Measurements from ENCODE around the gene PAPPA. TPM values are rescaled to one million over a fixed set of nuclear protein-coding genes. Genes with fewer than 3 reads are reported as not detected.

PAPPA gene
- total and polyA plus RNA-seq, 4 experiments from 2014 or later: not detected

GRCh38 chr9:116124472-116125040 is 29.0 kb upstream of the PAPPA start:
- no peak for DNase-seq
- H3K9me3 ChIP-seq (ENCODE audit: control insufficient read depth in 1 of 2, low read length in 2 of 2): no peaks in the 10 kb centered on the region
- no peak overlapping the region for H3K4me3 Mint-ChIP-seq
- no peak overlapping the region for H3K4me3 ChIP-seq (ENCODE audit: low read length in 2 of 2)
- H3K36me3 ChIP-seq (ENCODE audit: insufficient read depth, low read length): no peaks in the 10 kb centered on the region
- POLR2A ChIA-PET (ENCODE audit: partially characterized antibody): no interaction called here
- H3K27ac Mint-ChIP-seq: no peak overlapping the region
- no peaks in the 10 kb centered on the region for H3K4me1 ChIP-seq (ENCODE audit: insufficient read depth, low read length)
- intact Hi-C loops (cut with micrococcal nuclease): no loop called here
- H3K9me3 Mint-ChIP-seq: peaks cover 0 to 18% (median 12%) of the 10 kb centered on the region in 8 donors
- CTCF ChIA-PET (ENCODE audit: partially characterized antibody): no interaction called here
- peaks cover 0 to 3% of the 10 kb centered on the region in 2 donors for H3K27me3 Mint-ChIP-seq
- no peaks in the 10 kb centered on the region for H3K4me1 Mint-ChIP-seq
- H3K27me3 ChIP-seq (ENCODE audit: insufficient read depth, low read length): no peaks in the 10 kb centered on the region
- H3K36me3 Mint-ChIP-seq: no peaks in the 10 kb centered on the region
- H3K27ac ChIP-seq (ENCODE audit: low read depth, low read length): no peak overlapping the region

GRCh38 chr9:116133163-116133562 is 20.4 kb upstream of the PAPPA start:
- ChIA-PET POLR2A (ENCODE audit: partially characterized antibody) (no interaction called here), CTCF (ENCODE audit: partially characterized antibody) (no interaction called here)
- H3K9me3 Mint-ChIP-seq: peaks cover 2 to 20% (median 11%) of the 10 kb centered on the region in 8 donors
- no peak overlapping the region for H3K27ac Mint-ChIP-seq
- no peaks in the 10 kb centered on the region for H3K9me3 ChIP-seq (ENCODE audit: control insufficient read depth in 1 of 2, low read length in 2 of 2)
- H3K4me1 Mint-ChIP-seq: no peaks in the 10 kb centered on the region
- no peak overlapping the region for H3K27ac ChIP-seq (ENCODE audit: low read depth, low read length)
- no peak overlapping the region for H3K4me3 Mint-ChIP-seq
- intact Hi-C loops (cut with micrococcal nuclease): no loop called here
- no peaks in the 10 kb centered on the region for H3K4me1 ChIP-seq (ENCODE audit: insufficient read depth, low read length)
- no peaks in the 10 kb centered on the region for H3K36me3 Mint-ChIP-seq
- no peaks in the 10 kb centered on the region for H3K27me3 ChIP-seq (ENCODE audit: insufficient read depth, low read length)
- no peak for DNase-seq
- no peaks in the 10 kb centered on the region for H3K36me3 ChIP-seq (ENCODE audit: insufficient read depth, low read length)
- H3K4me3 ChIP-seq (ENCODE audit: low read length in 2 of 2): no peak overlapping the region
- no peaks in the 10 kb centered on the region for H3K27me3 Mint-ChIP-seq

- Mint-ChIP-seq H3K9me3 (peaks cover 2 to 22% (median 12%) of the 10 kb centered on the region in 8 donors), H3K36me3 (no peaks in the 10 kb centered on the region), H3K4me3 (no peak overlapping the region), H3K27me3 (no peaks in the 10 kb centered on the region), H3K4me1 (no peaks in the 10 kb centered on the region), H3K27ac (no peak overlapping the region)
- Histone ChIP-seq H3K9me3 (ENCODE audit: control insufficient read depth in 1 of 2, low read length in 2 of 2) (no peaks in the 10 kb centered on the region), H3K27me3 (ENCODE audit: insufficient read depth, low read length) (no peaks in the 10 kb centered on the region), H3K4me3 (ENCODE audit: low read length in 2 of 2) (no peak overlapping the region), H3K4me1 (ENCODE audit: insufficient read depth, low read length) (no peaks in the 10 kb centered on the region), H3K27ac (ENCODE audit: low read depth, low read length) (no peak overlapping the region), H3K36me3 (ENCODE audit: insufficient read depth, low read length) (no peaks in the 10 kb centered on the region)
- intact Hi-C loops (cut with micrococcal nuclease): no loop called here
- POLR2A ChIA-PET (ENCODE audit: partially characterized antibody): no interaction called here
- CTCF ChIA-PET (ENCODE audit: partially characterized antibody): no interaction called here
- DNase-seq: no peak
These were observed 18.6 kb upstream of the PAPPA start for GRCh38 chr9:116134975-116135374.

GRCh38 chr9:116137010-116137409 is 16.6 kb upstream of the PAPPA start:
- Histone ChIP-seq H3K9me3 (ENCODE audit: control insufficient read depth in 1 of 2, low read length in 2 of 2) (no peaks in the 10 kb centered on the region), H3K4me1 (ENCODE audit: insufficient read depth, low read length) (no peaks in the 10 kb centered on the region), H3K4me3 (ENCODE audit: low read length in 2 of 2) (no peak overlapping the region), H3K27me3 (ENCODE audit: insufficient read depth, low read length) (no peaks in the 10 kb centered on the region), H3K27ac (ENCODE audit: low read depth, low read length) (no peak overlapping the region), H3K36me3 (ENCODE audit: insufficient read depth, low read length) (no peaks in the 10 kb centered on the region)
- POLR2A ChIA-PET (ENCODE audit: partially characterized antibody): no interaction called here
- H3K36me3 Mint-ChIP-seq: no peaks in the 10 kb centered on the region
- no peaks in the 10 kb centered on the region for H3K4me1 Mint-ChIP-seq
- H3K4me3 Mint-ChIP-seq: no peak overlapping the region
- CTCF ChIA-PET (ENCODE audit: partially characterized antibody): no interaction called here
- no peak for DNase-seq
- H3K27me3 Mint-ChIP-seq: no peaks in the 10 kb centered on the region
- H3K9me3 Mint-ChIP-seq: peaks cover 2 to 10% (median 4%) of the 10 kb centered on the region in 8 donors
- H3K27ac Mint-ChIP-seq: no peak overlapping the region
- intact Hi-C loops (cut with micrococcal nuclease): no loop called here

- ChIA-PET POLR2A (ENCODE audit: partially characterized antibody) (no interaction called here), CTCF (ENCODE audit: partially characterized antibody) (no interaction called here)
- peaks cover 2 to 12% (median 4%) of the 10 kb centered on the region in 8 donors for H3K9me3 Mint-ChIP-seq
- Histone ChIP-seq H3K36me3 (ENCODE audit: insufficient read depth, low read length) (no peaks in the 10 kb centered on the region), H3K27ac (ENCODE audit: low read depth, low read length) (no peak overlapping the region), H3K27me3 (ENCODE audit: insufficient read depth, low read length) (no peaks in the 10 kb centered on the region), H3K9me3 (ENCODE audit: control insufficient read depth in 1 of 2, low read length in 2 of 2) (no peaks in the 10 kb centered on the region), H3K4me1 (ENCODE audit: insufficient read depth, low read length) (no peaks in the 10 kb centered on the region), H3K4me3 (ENCODE audit: low read length in 2 of 2) (no peak overlapping the region)
- H3K36me3 Mint-ChIP-seq: no peaks in the 10 kb centered on the region
- DNase-seq: no peak
- no peak overlapping the region for H3K4me3 Mint-ChIP-seq
- intact Hi-C loops (cut with micrococcal nuclease): no loop called here
- no peaks in the 10 kb centered on the region for H3K4me1 Mint-ChIP-seq
- H3K27ac Mint-ChIP-seq: no peak overlapping the region
- H3K27me3 Mint-ChIP-seq: no peaks in the 10 kb centered on the region
These were observed 16.0 kb upstream of the PAPPA start for GRCh38 chr9:116137581-116137980.

GRCh38 chr9:116141864-116142561 is 11.6 kb upstream of the PAPPA start:
- ChIA-PET POLR2A (ENCODE audit: partially characterized antibody) (no interaction called here), CTCF (ENCODE audit: partially characterized antibody) (no interaction called here)
- H3K4me1 ChIP-seq (ENCODE audit: insufficient read depth, low read length): no peaks in the 10 kb centered on the region
- intact Hi-C loops (cut with micrococcal nuclease): no loop called here
- Mint-ChIP-seq H3K36me3 (no peaks in the 10 kb centered on the region), H3K27ac (no peak overlapping the region), H3K27me3 (peaks cover 0 to 2% of the 10 kb centered on the region in 2 donors), H3K9me3 (peaks cover 0 to 10% (median 2%) of the 10 kb centered on the region in 8 donors), H3K4me3 (no peak overlapping the region), H3K4me1 (no peaks in the 10 kb centered on the region)
- no peak overlapping the region for H3K27ac ChIP-seq (ENCODE audit: low read depth, low read length)
- H3K27me3 ChIP-seq (ENCODE audit: insufficient read depth, low read length): no peaks in the 10 kb centered on the region
- no peak for DNase-seq
- H3K9me3 ChIP-seq (ENCODE audit: control insufficient read depth in 1 of 2, low read length in 2 of 2): no peaks in the 10 kb centered on the region
- H3K36me3 ChIP-seq (ENCODE audit: insufficient read depth, low read length): no peaks in the 10 kb centered on the region
- H3K4me3 ChIP-seq (ENCODE audit: low read length in 2 of 2): no peak overlapping the region

- H3K27me3 ChIP-seq (ENCODE audit: insufficient read depth, low read length): no peaks in the 10 kb centered on the region
- Mint-ChIP-seq H3K4me3 (no peak overlapping the region), H3K27ac (no peak overlapping the region), H3K36me3 (no peaks in the 10 kb centered on the region), H3K4me1 (no peaks in the 10 kb centered on the region), H3K27me3 (peaks cover 0 to 2% of the 10 kb centered on the region in 2 donors), H3K9me3 (peaks cover 0 to 9% (median 2%) of the 10 kb centered on the region in 8 donors)
- H3K36me3 ChIP-seq (ENCODE audit: insufficient read depth, low read length): no peaks in the 10 kb centered on the region
- intact Hi-C loops (cut with micrococcal nuclease): no loop called here
- CTCF ChIA-PET (ENCODE audit: partially characterized antibody): no interaction called here
- DNase-seq: no peak
- no peaks in the 10 kb centered on the region for H3K9me3 ChIP-seq (ENCODE audit: control insufficient read depth in 1 of 2, low read length in 2 of 2)
- no peak overlapping the region for H3K4me3 ChIP-seq (ENCODE audit: low read length in 2 of 2)
- POLR2A ChIA-PET (ENCODE audit: partially characterized antibody): no interaction called here
- H3K27ac ChIP-seq (ENCODE audit: low read depth, low read length): no peak overlapping the region
- no peaks in the 10 kb centered on the region for H3K4me1 ChIP-seq (ENCODE audit: insufficient read depth, low read length)
These were observed 10.7 kb upstream of the PAPPA start for GRCh38 chr9:116142706-116143492.
